Tibial artery (tissue), 4 donors: ENCODE results near the gene ZNF777.

Experiments used
- DNase-seq, 2 donors: peaks; one replicate each; pipeline ENCODE4 v3.0.0-alpha.2; 2019
- H3K27ac ChIP-seq, 2 donors: fragments of 200-600 bp; sonication (generic) in 1 of 2; 1 replicate in 1 of 2; 2 replicates in 1 of 2; pipeline ENCODE4 v1.5.1; 2018 to 2019; ENCODE audit warnings: mild to moderate bottlenecking in 1 of 2
- H3K27me3 ChIP-seq, 2 donors: fragments of 200-600 bp; sonication (generic) in 1 of 2; one replicate each; pipeline versions ENCODE4 v1.5.1 to v1.6.0; 2016 to 2019
- H3K36me3 ChIP-seq, 3 donors: fragments of 200-600 bp; sonication (generic) in 2 of 3; one replicate each; pipeline ENCODE4 v1.5.1; 2016 to 2019; ENCODE audit warnings: mild to moderate bottlenecking in 2 of 3
- H3K4me1 ChIP-seq, 4 donors: fragments of 200-600 bp; sonication (generic) in 2 of 4; 1 replicate in 3 of 4; 2 replicates in 1 of 4; pipeline ENCODE4 v1.5.1; 2016 to 2019
- H3K4me3 ChIP-seq, 2 donors: fragments of 200-600 bp; sonication (generic) in 1 of 2; 1 replicate in 1 of 2; 2 replicates in 1 of 2; pipeline ENCODE4 v1.5.1; 2018 to 2019; ENCODE audit warnings: mild to moderate bottlenecking in 2 of 2
- H3K9me3 ChIP-seq, 3 donors: fragments of 200-600 bp; sonication (generic) in 1 of 3; one replicate each; pipeline ENCODE4 v1.5.1; 2016 to 2019
- CTCF ChIP-seq, 2 experiments: fragments of 200-600 bp in 1 of 2; fragments of 450-650 bp in 1 of 2; IDR thresholded peaks; one replicate each; pipeline ENCODE4 v1.5.1; 2017 to 2019; ENCODE audit warnings: antibody characterized with exemption in 2 of 2, mild to moderate bottlenecking in 1 of 2, moderate library complexity in 1 of 2
- intact Hi-C: fragments of 100-400 bp; cut with DNase I; formaldehyde crosslinking; loops from one replicate; pipeline ENCODE4 v1.15.0; 2023; ENCODE audit warnings: low total_unique reads

ZNF777 gene

DNA sequence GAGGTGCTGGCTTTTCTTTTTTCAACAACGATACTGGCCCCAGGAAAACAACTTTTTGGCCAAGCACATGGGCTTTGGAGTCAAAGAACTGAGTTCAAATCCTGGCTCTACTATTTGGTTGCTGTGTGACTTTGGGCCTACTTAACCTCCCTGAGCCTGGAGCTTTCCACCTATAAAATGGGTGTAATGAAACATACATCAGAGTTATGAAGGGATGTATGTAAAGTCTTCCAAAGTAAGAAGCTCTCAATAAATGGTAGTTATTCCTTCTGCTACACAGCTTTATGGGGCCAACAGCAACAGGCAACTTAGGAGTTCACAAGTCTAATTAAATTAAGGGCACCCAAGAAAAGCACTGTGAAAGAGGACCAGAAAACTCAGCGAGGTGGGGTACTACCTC, 33.0 kb downstream of the ZNF777 start:
- peaks cover 0 to 3% (median 2%) of the 10 kb centered on the region in 4 donors for H3K4me1 ChIP-seq
- H3K36me3 ChIP-seq: peaks cover 11 to 33% (median 24%) of the 10 kb centered on the region in 3 donors
- no peak for DNase-seq
- no peak overlapping the region for H3K4me3 ChIP-seq
- peaks cover 0 to 4% of the 10 kb centered on the region in 2 donors for H3K27me3 ChIP-seq
- TF ChIP-seq CTCF (IDR thresholded peaks at IDR 0.05): no peak
- intact Hi-C loops: no loop called here
- no peaks in the 10 kb centered on the region for H3K9me3 ChIP-seq
- H3K27ac ChIP-seq: no peak overlapping the region

- Histone ChIP-seq H3K27ac (no peak overlapping the region), H3K9me3 (no peaks in the 10 kb centered on the region), H3K4me1 (peaks cover 0 to 8% (median 6%) of the 10 kb centered on the region in 4 donors), H3K4me3 (no peak overlapping the region), H3K27me3 (peaks cover 0 to 5% of the 10 kb centered on the region in 2 donors), H3K36me3 (peaks cover 5 to 26% (median 16%) of the 10 kb centered on the region in 3 donors)
- TF ChIP-seq CTCF (IDR thresholded peaks at IDR 0.05): no peak
- intact Hi-C loops: no loop called here
- DNase-seq: no peak
Measured at GRCh38 chr7:149427096-149427680, 33.7 kb downstream of the ZNF777 start.

DNA sequence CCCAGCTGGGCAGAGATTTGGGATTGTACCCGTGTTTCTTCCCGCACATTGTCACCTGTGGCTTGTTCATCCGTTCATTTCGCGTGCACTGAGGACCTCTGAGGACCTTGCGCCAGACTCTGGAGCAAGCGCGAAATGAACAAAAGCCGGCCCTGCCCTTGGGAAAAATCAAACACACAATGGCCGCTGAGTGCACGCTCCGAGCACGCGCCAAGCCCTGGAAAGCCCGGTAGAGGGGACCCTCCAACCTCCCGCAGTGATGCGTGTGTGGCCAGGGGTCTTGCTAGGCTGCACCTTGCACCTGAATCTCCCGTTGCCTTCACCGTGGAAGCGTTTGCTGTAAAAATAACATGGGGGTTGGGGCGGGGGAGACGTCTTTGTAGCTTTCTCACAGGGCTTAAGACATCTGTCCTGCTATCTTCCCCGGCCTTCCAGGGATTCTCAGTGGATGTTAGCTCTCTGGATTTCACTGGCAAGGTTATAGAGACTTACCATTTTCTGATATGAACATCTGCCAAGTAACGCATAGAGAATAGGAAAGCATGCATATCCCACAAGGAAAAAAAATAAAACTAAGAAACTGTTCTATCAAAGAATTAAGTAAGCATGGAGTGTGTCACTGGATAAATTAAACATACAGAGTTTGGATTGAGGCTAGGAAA, 37.3 kb downstream of the ZNF777 start:
- peak overlapping the region in 1 of 2 donors; percentile 50 for H3K4me3 ChIP-seq
- no peak overlapping the region for H3K27ac ChIP-seq
- no peaks in the 10 kb centered on the region for H3K9me3 ChIP-seq
- H3K36me3 ChIP-seq: no peaks in the 10 kb centered on the region
- no peak for TF ChIP-seq CTCF (IDR thresholded peaks at IDR 0.05)
- no peak for DNase-seq
- H3K4me1 ChIP-seq: peaks cover 0 to 13% (median 8%) of the 10 kb centered on the region in 4 donors
- peaks cover 0 to 5% of the 10 kb centered on the region in 2 donors for H3K27me3 ChIP-seq
- intact Hi-C loops: no loop called here

GRCh38 chr7:149422914-149423301, 38.0 kb downstream of the ZNF777 start:
- H3K4me3 ChIP-seq: peak overlapping the region; percentile 50
- no peak overlapping the region for H3K27ac ChIP-seq
- TF ChIP-seq CTCF (IDR thresholded peaks at IDR 0.05): no peak
- no peaks in the 10 kb centered on the region for H3K9me3 ChIP-seq
- H3K36me3 ChIP-seq: no peaks in the 10 kb centered on the region
- no peak for DNase-seq
- H3K4me1 ChIP-seq: peaks cover 0 to 13% (median 8%) of the 10 kb centered on the region in 4 donors
- peaks cover 0 to 5% of the 10 kb centered on the region in 2 donors for H3K27me3 ChIP-seq
- intact Hi-C loops: no loop called here

- no peak for DNase-seq
- Histone ChIP-seq H3K36me3 (no peaks in the 10 kb centered on the region), H3K4me3 (peak overlapping the region; percentile 50), H3K27ac (no peak overlapping the region), H3K9me3 (no peaks in the 10 kb centered on the region), H3K27me3 (peaks cover 0 to 5% of the 10 kb centered on the region in 2 donors), H3K4me1 (peaks cover 0 to 13% (median 8%) of the 10 kb centered on the region in 4 donors)
- peak; percentile 28 to 76 for TF ChIP-seq CTCF (IDR thresholded peaks at IDR 0.05)
- intact Hi-C loops: no loop called here
Measured at GRCh38 chr7:149422162-149422913, 38.5 kb downstream of the ZNF777 start.
